ENCODE data around the gene OXCT2.

DNA sequence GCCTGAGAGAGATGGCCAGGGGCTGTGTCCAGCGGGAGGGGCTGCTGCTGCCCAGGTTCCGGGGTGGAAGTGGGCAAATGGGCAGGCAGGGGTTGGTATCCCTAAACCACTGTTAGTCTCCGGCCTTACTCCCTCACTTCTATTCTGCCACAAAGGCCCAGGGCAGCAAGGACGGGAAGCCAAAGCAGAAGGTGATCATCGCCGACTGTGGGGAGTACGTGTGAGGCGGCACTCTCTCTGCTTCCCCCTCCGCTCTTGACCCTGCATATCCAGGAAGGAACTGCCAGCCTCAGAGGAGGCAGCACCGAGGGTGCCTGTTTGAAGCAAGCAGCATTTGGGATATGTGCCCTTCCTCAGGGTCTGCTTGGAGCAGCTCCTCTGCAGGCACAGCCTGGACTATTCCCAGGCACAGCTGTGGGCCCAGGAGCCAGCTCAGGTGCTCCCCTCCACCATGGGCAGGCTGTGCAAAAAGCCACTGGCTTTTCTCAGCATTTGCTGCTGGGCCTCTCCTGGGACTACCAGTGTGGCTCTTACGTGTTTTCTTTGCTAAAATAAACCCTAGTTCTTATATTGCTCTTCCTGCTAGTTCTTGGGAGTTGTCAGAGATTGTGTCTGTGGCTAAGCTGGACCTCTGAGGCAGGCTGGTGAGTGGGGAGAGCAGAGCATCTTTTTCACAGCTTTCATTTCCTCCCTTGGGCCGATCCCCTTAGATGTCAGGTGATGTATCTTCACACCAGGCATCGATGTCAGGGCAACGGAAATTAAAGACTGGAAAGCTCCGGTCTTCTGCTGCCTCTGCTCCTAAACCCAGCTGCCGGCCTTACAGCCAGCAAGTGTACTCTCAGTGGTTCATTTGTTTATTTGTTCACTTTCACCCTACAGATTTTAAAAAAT, 17.8 kb downstream of the OXCT2 start:
- TF ChIP-seq, protein P1, sequence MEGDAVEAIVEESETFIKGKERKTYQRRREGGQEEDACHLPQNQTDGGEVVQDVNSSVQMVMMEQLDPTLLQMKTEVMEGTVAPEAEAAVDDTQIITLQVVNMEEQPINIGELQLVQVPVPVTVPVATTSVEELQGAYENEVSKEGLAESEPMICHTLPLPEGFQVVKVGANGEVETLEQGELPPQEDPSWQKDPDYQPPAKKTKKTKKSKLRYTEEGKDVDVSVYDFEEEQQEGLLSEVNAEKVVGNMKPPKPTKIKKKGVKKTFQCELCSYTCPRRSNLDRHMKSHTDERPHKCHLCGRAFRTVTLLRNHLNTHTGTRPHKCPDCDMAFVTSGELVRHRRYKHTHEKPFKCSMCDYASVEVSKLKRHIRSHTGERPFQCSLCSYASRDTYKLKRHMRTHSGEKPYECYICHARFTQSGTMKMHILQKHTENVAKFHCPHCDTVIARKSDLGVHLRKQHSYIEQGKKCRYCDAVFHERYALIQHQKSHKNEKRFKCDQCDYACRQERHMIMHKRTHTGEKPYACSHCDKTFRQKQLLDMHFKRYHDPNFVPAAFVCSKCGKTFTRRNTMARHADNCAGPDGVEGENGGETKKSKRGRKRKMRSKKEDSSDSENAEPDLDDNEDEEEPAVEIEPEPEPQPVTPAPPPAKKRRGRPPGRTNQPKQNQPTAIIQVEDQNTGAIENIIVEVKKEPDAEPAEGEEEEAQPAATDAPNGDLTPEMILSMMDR (IDR thresholded peaks at IDR 0.05; ENCODE audit: poor library complexity), result no peak
- TF ChIP-seq EZH2phosphoT487 (IDR thresholded peaks at IDR 0.05; ENCODE audit: low read depth, severe bottlenecking, unreplicated experiment), result no peak
- no peak for TF ChIP-seq EZH2 (IDR thresholded peaks at IDR 0.05; ENCODE audit: borderline replicate concordance)
